NCI-H2029 (cell line): Measurements from ENCODE around the gene AEBP2.
"Not testable (repeated sequence)": the region's sequence is repeated elsewhere in the genome, so short reads cannot be mapped to it uniquely, and the experiment has no call there.

Experiments used
- DNase-seq: peaks from one replicate; lab custom pipeline; 2025; lab: John Stamatoyannopoulos, UW

Gene AEBP2

GRCh38 chr12:19421503-19422282 lies 17.6 kb upstream of the AEBP2 start:
- DNase-seq: no peak

- DNase-seq: no peak
These were observed 15.9 kb upstream of the AEBP2 start for GRCh38 chr12:19423166-19423930.

- no peak for DNase-seq
These were observed 11.0 kb upstream of the AEBP2 start for GRCh38 chr12:19428246-19428645.

- DNase-seq: not testable (repeated sequence)
These were observed 9.8 kb upstream of the AEBP2 start for GRCh38 chr12:19429491-19429890.

GRCh38 chr12:19430988-19431387 lies 8.3 kb upstream of the AEBP2 start:
- no peak for DNase-seq

GRCh38 chr12:19431407-19432308 lies 7.6 kb upstream of the AEBP2 start:
- DNase-seq: no peak

GRCh38 chr12:19432309-19433170 lies 6.8 kb upstream of the AEBP2 start:
- DNase-seq: no peak

- DNase-seq: no peak
These were observed 4.8 kb upstream of the AEBP2 start for GRCh38 chr12:19434538-19434937.

GRCh38 chr12:19435831-19436497 lies 3.3 kb upstream of the AEBP2 start:
- DNase-seq: no peak

GRCh38 chr12:19436931-19437330 lies 2.4 kb upstream of the AEBP2 start:
- no peak for DNase-seq

- DNase-seq: no peak
These were observed 1.3 kb upstream of the AEBP2 start for GRCh38 chr12:19437996-19438395.

- peak; percentile 17 for DNase-seq
These were observed 947 bp downstream of the AEBP2 start for GRCh38 chr12:19440019-19440858.

- no peak for DNase-seq
These were observed 1.6 kb downstream of the AEBP2 start for GRCh38 chr12:19440916-19441315.

- no peak for DNase-seq
These were observed 4.3 kb downstream of the AEBP2 start for GRCh38 chr12:19443585-19443984.

- no peak for DNase-seq
These were observed 4.8 kb downstream of the AEBP2 start for GRCh38 chr12:19444097-19444496.

GRCh38 chr12:19447386-19447785 lies 8.1 kb downstream of the AEBP2 start:
- DNase-seq: no peak

GRCh38 chr12:19449814-19450213 lies 10.5 kb downstream of the AEBP2 start:
- no peak for DNase-seq

GRCh38 chr12:19450362-19450761 lies 11.1 kb downstream of the AEBP2 start:
- DNase-seq: no peak

GRCh38 chr12:19451196-19451595 lies 11.9 kb downstream of the AEBP2 start:
- no peak for DNase-seq

GRCh38 chr12:19453961-19454360 lies 14.7 kb downstream of the AEBP2 start:
- DNase-seq: no peak
